Neural cell (in vitro differentiated cells): ENCODE measurements around the gene ZNF793. TPM values are rescaled to one million over a fixed set of nuclear protein-coding genes. Genes with fewer than 3 reads are reported as not detected.

ENCODE experiments used
- H2AFZ ChIP-seq: fragments of 200-600, 300-800 bp; sonication (generic), shearing (Covaris generic); 2 replicates; pipeline ENCODE4 v1.6.0; 2014; ENCODE audit warnings: low read depth, mild to moderate bottlenecking, antibody characterized with exemption, low read length, moderate library complexity
- H3F3A ChIP-seq: fragments of 200-600 bp; shearing (Covaris generic); 2 replicates; pipeline ENCODE4 v1.6.1; 2016; ENCODE audit warnings: mild to moderate bottlenecking, moderate library complexity, mixed read lengths, antibody characterized with exemption, low read length; ENCODE audit not compliant: insufficient read depth, poor library complexity, severe bottlenecking
- H3K27ac ChIP-seq: fragments of 200-600, 300-800 bp; sonication (generic), shearing (Covaris generic); 2 replicates; pipeline ENCODE4 v1.5.1; 2014; ENCODE audit warnings: mild to moderate bottlenecking, low read length, moderate library complexity
- H3K27me3 ChIP-seq: fragments of 300-800, 200-600 bp; sonication (generic), shearing (Covaris generic); 2 replicates; pipeline ENCODE4 v1.6.0; 2014; ENCODE audit warnings: mild to moderate bottlenecking, low read depth, low read length, moderate library complexity; ENCODE audit not compliant: insufficient read depth
- H3K36me3 ChIP-seq: fragments of 300-800, 200-600 bp; sonication (generic), shearing (Covaris generic); 2 replicates; pipeline ENCODE4 v1.5.1; 2014; ENCODE audit warnings: mild to moderate bottlenecking, antibody characterized with exemption, low read length, moderate library complexity; ENCODE audit not compliant: insufficient read depth
- H3K4me2 ChIP-seq: fragments of 300-800, 200-600 bp; sonication (generic), shearing (Covaris generic); 2 replicates; pipeline ENCODE4 v1.6.0; 2014; ENCODE audit warnings: mild to moderate bottlenecking, low read length
- H3K4me3 ChIP-seq: fragments of 300-800, 200-600 bp; sonication (generic), shearing (Covaris generic); 2 replicates; pipeline ENCODE4 v1.5.1; 2014; ENCODE audit warnings: mild to moderate bottlenecking, low read length, moderate library complexity
- H3K79me2 ChIP-seq: fragments of 200-600 bp; shearing (Covaris generic); replicated peaks from 2 replicates; pipeline ENCODE4 v1.6.0; 2014; ENCODE audit warnings: mild to moderate bottlenecking, low read length, moderate library complexity; ENCODE audit not compliant: insufficient read depth
- H3K9ac ChIP-seq: fragments of 300-800, 200-600 bp; sonication (generic), shearing (Covaris generic); 2 replicates; pipeline ENCODE4 v1.6.1; 2016; ENCODE audit warnings: mild to moderate bottlenecking, low read length, mixed read lengths
- H3K9me2 ChIP-seq: fragments of 200-600 bp; shearing (Covaris generic); 2 replicates; pipeline ENCODE4 v1.6.1; 2016; ENCODE audit warnings: mild to moderate bottlenecking, low read length, mixed read lengths; ENCODE audit not compliant: insufficient read depth
- H3K9me3 ChIP-seq: fragments of 200-600, 300-800 bp; sonication (generic), shearing (Covaris generic); 2 replicates; pipeline ENCODE4 v1.6.1; 2016; ENCODE audit warnings: mild to moderate bottlenecking, mixed run types, low read length, moderate library complexity, mixed read lengths
- H4K20me1 ChIP-seq: fragments of 200-600 bp; shearing (Covaris generic); 2 replicates; pipeline ENCODE4 v1.6.1; 2016; ENCODE audit warnings: mild to moderate bottlenecking, mixed run types; ENCODE audit not compliant: insufficient read depth
- EP300 ChIP-seq: fragments of 450-650 bp; conservative IDR thresholded peaks from 2 replicates; pipeline ENCODE4 v1.6.1; 2014; ENCODE audit warnings: antibody characterized with exemption, mild to moderate bottlenecking, moderate library complexity; ENCODE audit not compliant: poor library complexity, severe bottlenecking
- EZH2 ChIP-seq: fragments of 200-600, 300-800 bp; shearing (Covaris generic), sonication (generic); IDR thresholded peaks from 2 replicates; pipeline ENCODE4 v1.6.1; 2014; ENCODE audit warnings: antibody characterized with exemption, low read length, borderline replicate concordance, mild to moderate bottlenecking; ENCODE audit not compliant: insufficient read depth, poor library complexity, severe bottlenecking
- MXI1 ChIP-seq: fragments of 450-650 bp; conservative IDR thresholded peaks from 2 replicates; pipeline ENCODE4 v1.6.1; 2014; ENCODE audit warnings: antibody characterized with exemption, mild to moderate bottlenecking; ENCODE audit not compliant: poor library complexity, severe bottlenecking
- POLR2AphosphoS5 ChIP-seq: IDR thresholded peaks from 2 replicates; pipeline ENCODE4 v1.6.1; 2012
- RAD21 ChIP-seq: fragments of 450-650 bp; conservative IDR thresholded peaks from 2 replicates; pipeline ENCODE4 v1.6.1; 2014; ENCODE audit warnings: antibody characterized with exemption, mild to moderate bottlenecking, moderate library complexity
- SMC3 ChIP-seq: fragments of 450-650 bp; conservative IDR thresholded peaks from 2 replicates; pipeline ENCODE4 v1.6.1; 2014; ENCODE audit warnings: antibody characterized with exemption, mild to moderate bottlenecking, moderate library complexity; ENCODE audit not compliant: poor library complexity
- TAF1 ChIP-seq: IDR thresholded peaks from 2 replicates; pipeline ENCODE4 v1.6.1; 2012; ENCODE audit warnings: low read depth
- polyA plus RNA-seq: library from polyadenylated mRNA; depleted of rRNA; stranded (reverse); fragments of >200 nt; gene quantifications from 2 replicates; pipeline ENCODE4 v1.2.3, GENCODE V29; 2014
- TF ChIP-seq, protein P1 (sequence below): IDR thresholded peaks from 2 replicates; pipeline ENCODE4 v1.6.1; 2012; ENCODE audit warnings: borderline replicate concordance
- TF ChIP-seq, protein P2 (sequence below): fragments of 450-650 bp; IDR thresholded peaks from 2 replicates; pipeline ENCODE4 v1.5.1; 2014; ENCODE audit warnings: antibody characterized with exemption, mild to moderate bottlenecking, moderate library complexity; ENCODE audit not compliant: poor library complexity, severe bottlenecking

Gene ZNF793
- polyA plus RNA-seq, 1 donor from 2014 or later, result 39.6 TPM

DNA sequence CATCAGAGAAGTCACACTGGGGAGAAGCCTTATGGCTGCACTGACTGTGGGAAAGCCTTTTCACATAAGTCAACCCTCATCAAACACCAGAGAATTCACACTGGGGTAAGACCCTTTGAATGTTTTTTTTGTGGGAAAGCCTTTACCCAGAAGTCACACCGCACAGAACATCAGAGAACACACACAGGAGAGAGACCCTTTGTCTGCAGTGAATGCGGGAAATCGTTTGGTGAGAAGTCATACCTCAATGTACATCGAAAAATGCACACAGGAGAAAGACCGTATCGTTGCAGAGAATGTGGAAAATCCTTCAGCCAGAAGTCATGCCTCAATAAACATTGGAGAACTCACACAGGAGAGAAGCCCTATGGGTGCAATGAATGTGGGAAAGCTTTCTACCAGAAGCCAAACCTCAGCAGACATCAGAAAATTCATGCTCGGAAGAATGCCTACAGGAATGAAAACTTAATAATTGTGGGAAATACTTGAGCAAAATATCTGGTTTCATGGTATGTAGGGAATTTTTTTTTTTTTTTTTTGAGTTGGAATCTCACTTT, 30.7 kb downstream of the ZNF793 start:
- H3K9me3 ChIP-seq, result peaks cover 33% of the 10 kb centered on the region

DNA sequence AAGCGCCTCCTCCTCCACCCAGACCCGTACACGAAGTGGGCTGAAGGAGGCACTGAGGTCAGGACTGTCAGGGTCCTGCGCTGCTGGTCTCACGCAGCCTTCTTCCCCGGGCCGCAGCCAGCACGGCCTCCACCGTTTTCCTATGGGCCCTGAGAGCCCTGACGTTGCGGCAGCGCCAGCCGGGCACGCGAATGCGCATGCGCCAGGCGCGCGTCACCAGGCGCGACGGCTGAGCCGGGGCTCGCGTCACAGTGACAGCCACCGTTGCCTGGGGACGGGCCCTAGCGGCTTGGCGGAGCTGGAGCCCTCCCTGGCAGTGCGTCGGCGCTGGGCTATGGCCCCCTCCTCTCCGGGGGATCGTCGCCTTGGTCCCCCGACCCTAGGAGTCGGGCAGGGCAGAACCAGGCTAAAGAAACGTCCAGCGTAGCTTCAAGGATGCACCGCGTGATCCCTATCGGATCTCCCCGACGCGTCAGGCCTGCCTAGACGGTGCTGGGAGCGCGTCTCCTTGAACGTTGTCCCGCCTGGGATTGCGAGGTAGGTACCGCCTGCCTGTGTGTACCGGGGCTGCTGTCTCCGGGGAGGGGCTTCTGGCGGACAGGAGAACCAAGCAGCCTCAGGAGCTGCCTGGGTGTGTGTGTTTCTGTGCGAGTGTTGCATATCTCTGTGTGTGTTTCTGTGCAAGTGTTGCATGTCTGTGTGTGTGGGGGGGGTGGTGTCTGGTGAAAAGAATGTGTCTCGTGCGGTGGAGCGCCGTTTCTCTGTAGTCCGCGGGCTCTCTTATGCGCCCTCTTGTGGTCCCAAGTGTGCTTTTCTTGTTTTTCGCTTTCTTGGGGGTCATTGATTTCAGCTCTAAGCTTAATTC, 44.6 kb downstream of the ZNF793 start:
- Histone ChIP-seq H3K4me2 (no peak overlapping the region), H3K9me3 (peaks cover 43% of the 10 kb centered on the region)
- TF ChIP-seq, protein P1, sequence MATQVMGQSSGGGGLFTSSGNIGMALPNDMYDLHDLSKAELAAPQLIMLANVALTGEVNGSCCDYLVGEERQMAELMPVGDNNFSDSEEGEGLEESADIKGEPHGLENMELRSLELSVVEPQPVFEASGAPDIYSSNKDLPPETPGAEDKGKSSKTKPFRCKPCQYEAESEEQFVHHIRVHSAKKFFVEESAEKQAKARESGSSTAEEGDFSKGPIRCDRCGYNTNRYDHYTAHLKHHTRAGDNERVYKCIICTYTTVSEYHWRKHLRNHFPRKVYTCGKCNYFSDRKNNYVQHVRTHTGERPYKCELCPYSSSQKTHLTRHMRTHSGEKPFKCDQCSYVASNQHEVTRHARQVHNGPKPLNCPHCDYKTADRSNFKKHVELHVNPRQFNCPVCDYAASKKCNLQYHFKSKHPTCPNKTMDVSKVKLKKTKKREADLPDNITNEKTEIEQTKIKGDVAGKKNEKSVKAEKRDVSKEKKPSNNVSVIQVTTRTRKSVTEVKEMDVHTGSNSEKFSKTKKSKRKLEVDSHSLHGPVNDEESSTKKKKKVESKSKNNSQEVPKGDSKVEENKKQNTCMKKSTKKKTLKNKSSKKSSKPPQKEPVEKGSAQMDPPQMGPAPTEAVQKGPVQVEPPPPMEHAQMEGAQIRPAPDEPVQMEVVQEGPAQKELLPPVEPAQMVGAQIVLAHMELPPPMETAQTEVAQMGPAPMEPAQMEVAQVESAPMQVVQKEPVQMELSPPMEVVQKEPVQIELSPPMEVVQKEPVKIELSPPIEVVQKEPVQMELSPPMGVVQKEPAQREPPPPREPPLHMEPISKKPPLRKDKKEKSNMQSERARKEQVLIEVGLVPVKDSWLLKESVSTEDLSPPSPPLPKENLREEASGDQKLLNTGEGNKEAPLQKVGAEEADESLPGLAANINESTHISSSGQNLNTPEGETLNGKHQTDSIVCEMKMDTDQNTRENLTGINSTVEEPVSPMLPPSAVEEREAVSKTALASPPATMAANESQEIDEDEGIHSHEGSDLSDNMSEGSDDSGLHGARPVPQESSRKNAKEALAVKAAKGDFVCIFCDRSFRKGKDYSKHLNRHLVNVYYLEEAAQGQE, result no peak
- TF ChIP-seq SMC3, result no peak
- TF ChIP-seq EP300, result no peak
- TF ChIP-seq RAD21, result no peak
- TF ChIP-seq MXI1, result no peak
- TF ChIP-seq, protein P2, sequence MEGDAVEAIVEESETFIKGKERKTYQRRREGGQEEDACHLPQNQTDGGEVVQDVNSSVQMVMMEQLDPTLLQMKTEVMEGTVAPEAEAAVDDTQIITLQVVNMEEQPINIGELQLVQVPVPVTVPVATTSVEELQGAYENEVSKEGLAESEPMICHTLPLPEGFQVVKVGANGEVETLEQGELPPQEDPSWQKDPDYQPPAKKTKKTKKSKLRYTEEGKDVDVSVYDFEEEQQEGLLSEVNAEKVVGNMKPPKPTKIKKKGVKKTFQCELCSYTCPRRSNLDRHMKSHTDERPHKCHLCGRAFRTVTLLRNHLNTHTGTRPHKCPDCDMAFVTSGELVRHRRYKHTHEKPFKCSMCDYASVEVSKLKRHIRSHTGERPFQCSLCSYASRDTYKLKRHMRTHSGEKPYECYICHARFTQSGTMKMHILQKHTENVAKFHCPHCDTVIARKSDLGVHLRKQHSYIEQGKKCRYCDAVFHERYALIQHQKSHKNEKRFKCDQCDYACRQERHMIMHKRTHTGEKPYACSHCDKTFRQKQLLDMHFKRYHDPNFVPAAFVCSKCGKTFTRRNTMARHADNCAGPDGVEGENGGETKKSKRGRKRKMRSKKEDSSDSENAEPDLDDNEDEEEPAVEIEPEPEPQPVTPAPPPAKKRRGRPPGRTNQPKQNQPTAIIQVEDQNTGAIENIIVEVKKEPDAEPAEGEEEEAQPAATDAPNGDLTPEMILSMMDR, result no peak
- no peak for TF ChIP-seq POLR2AphosphoS5
- TF ChIP-seq TAF1, result no peak

More for the DNA sequence above, 30.7 kb downstream of the ZNF793 start:
- Histone ChIP-seq H3K9me2 (no peaks in the 10 kb centered on the region), H3K4me3 (no peak overlapping the region), H2AFZ (no peak overlapping the region), H3K79me2 (no peaks in the 10 kb centered on the region), H3F3A (no peaks in the 10 kb centered on the region), H4K20me1 (no peaks in the 10 kb centered on the region), H3K27me3 (no peaks in the 10 kb centered on the region), H3K36me3 (peaks cover 40% of the 10 kb centered on the region), H3K4me2 (no peak overlapping the region), H3K9ac (no peak overlapping the region), H3K27ac (no peak overlapping the region)
- no peak for TF ChIP-seq TAF1
- TF ChIP-seq POLR2AphosphoS5, result no peak
- TF ChIP-seq SMC3, result no peak
- no peak for TF ChIP-seq EZH2
- no peak for TF ChIP-seq RAD21
- no peak for TF ChIP-seq EP300
- TF ChIP-seq, protein P2, result no peak
- TF ChIP-seq MXI1, result no peak
- TF ChIP-seq, protein P1, result no peak

More for the DNA sequence above, 44.6 kb downstream of the ZNF793 start:
- H3K9me2 ChIP-seq, result no peaks in the 10 kb centered on the region
- H3K27ac ChIP-seq, result no peak overlapping the region
- no peak overlapping the region for H2AFZ ChIP-seq
- no peaks in the 10 kb centered on the region for H3K27me3 ChIP-seq
- H3K9ac ChIP-seq, result no peak overlapping the region
- H3K4me3 ChIP-seq, result no peak overlapping the region
- H3K36me3 ChIP-seq, result no peaks in the 10 kb centered on the region
- H3K79me2 ChIP-seq, result no peaks in the 10 kb centered on the region
- no peaks in the 10 kb centered on the region for H3F3A ChIP-seq
- no peaks in the 10 kb centered on the region for H4K20me1 ChIP-seq
